Neural progenitor cell (in vitro differentiated cells): ENCODE measurements around the gene KRTAP10-4. TPM values are rescaled to one million over a fixed set of nuclear protein-coding genes. Genes with fewer than 3 reads are reported as not detected.
A peak's percentile ranks its signal among the peaks of the same experiment; 100 is the strongest.

ENCODE experiments used
- DNase-seq: peaks from one replicate; pipeline ENCODE4 v3.0.0-alpha.2; 2016; ENCODE audit warnings: low spot score
- H2AFZ ChIP-seq: fragments of 200-600 bp; sonication (generic); replicated peaks from 2 replicates; pipeline ENCODE4 v1.6.1; 2016; ENCODE audit warnings: antibody characterized with exemption
- H3F3A ChIP-seq: fragments of 200-600 bp; sonication (generic); 2 replicates; pipeline ENCODE4 v1.6.1; 2016; ENCODE audit warnings: antibody characterized with exemption, low read depth
- H3K27ac ChIP-seq: fragments of 200-600 bp; sonication (generic); 2 replicates; pipeline ENCODE4 v1.5.1; 2016; ENCODE audit warnings: mild to moderate bottlenecking
- H3K27me3 ChIP-seq: fragments of 200-600 bp; sonication (generic); 2 replicates; pipeline ENCODE4 v1.6.1; 2016; ENCODE audit warnings: mild to moderate bottlenecking, moderate library complexity
- H3K36me3 ChIP-seq: fragments of 200-600 bp; sonication (generic); 2 replicates; pipeline ENCODE4 v1.5.1; 2016
- H3K4me1 ChIP-seq: fragments of 200-600 bp; sonication (generic); 2 replicates; pipeline ENCODE4 v1.6.1; 2016; ENCODE audit warnings: mixed run types
- H3K4me2 ChIP-seq: fragments of 200-600 bp; sonication (generic); 2 replicates; pipeline ENCODE4 v1.6.1; 2016
- H3K4me3 ChIP-seq: fragments of 200-600 bp; sonication (generic); 2 replicates; pipeline ENCODE4 v1.5.1; 2016
- H3K79me2 ChIP-seq: fragments of 200-600 bp; sonication (generic); 2 replicates; pipeline ENCODE4 v1.6.1; 2016; ENCODE audit warnings: low read depth
- H3K9ac ChIP-seq: fragments of 200-600 bp; sonication (generic); 2 replicates; pipeline ENCODE4 v1.6.1; 2016
- H3K9me3 ChIP-seq: fragments of 200-600 bp; sonication (generic); 2 replicates; pipeline ENCODE4 v1.5.1; 2016; ENCODE audit warnings: low read depth
- H4K20me1 ChIP-seq: fragments of 200-600 bp; sonication (generic); 2 replicates; pipeline ENCODE4 v1.6.1; 2016; ENCODE audit warnings: low read depth
- H3K27ac Mint-ChIP-seq: 3 replicates; pipeline ENCODE4 v1.8.0; 2021; ENCODE audit warnings: mixed read lengths
- H3K27me3 Mint-ChIP-seq: 2 replicates; pipeline ENCODE4 v1.8.0; 2022; ENCODE audit warnings: low read depth, mild to moderate bottlenecking, inconsistent platforms, moderate library complexity, mixed read lengths; ENCODE audit not compliant: insufficient read depth
- H3K36me3 Mint-ChIP-seq: 3 replicates; pipeline ENCODE4 v1.8.0; 2021; ENCODE audit warnings: mixed read lengths
- H3K4me1 Mint-ChIP-seq: 3 replicates; pipeline ENCODE4 v1.8.0; 2021; ENCODE audit warnings: mixed read lengths
- H3K4me3 Mint-ChIP-seq: 3 replicates; pipeline ENCODE4 v1.8.0; 2021; ENCODE audit warnings: mild to moderate bottlenecking, moderate library complexity, mixed read lengths
- H3K9me3 Mint-ChIP-seq: 3 replicates; pipeline ENCODE4 v1.8.0; 2020; ENCODE audit warnings: mixed read lengths
- CTCF ChIP-seq: fragments of 200-600 bp; sonication (generic); IDR thresholded peaks from 2 replicates; pipeline ENCODE4 v1.5.1; 2017; ENCODE audit warnings: antibody characterized with exemption, mild to moderate bottlenecking
- EZH2 ChIP-seq: fragments of 200-600 bp; sonication (generic); IDR thresholded peaks from 2 replicates; pipeline ENCODE4 v1.6.1; 2017; ENCODE audit warnings: antibody characterized with exemption, mild to moderate bottlenecking, moderate library complexity
- EZH2phosphoT487 ChIP-seq: fragments of 200-600 bp; sonication (generic); IDR thresholded peaks from 2 replicates; pipeline ENCODE4 v1.6.1; 2017; ENCODE audit warnings: antibody characterized with exemption
- total RNA-seq: library from RNA; depleted of rRNA; stranded (reverse); fragments of >200 nt; gene quantifications from 2 replicates; pipeline ENCODE4 v1.2.3, GENCODE V29; 2015; ENCODE audit warnings: low replicate concordance

The KRTAP10-4 gene
- total RNA-seq, 1 donor from 2014 or later, result not detected

DNA sequence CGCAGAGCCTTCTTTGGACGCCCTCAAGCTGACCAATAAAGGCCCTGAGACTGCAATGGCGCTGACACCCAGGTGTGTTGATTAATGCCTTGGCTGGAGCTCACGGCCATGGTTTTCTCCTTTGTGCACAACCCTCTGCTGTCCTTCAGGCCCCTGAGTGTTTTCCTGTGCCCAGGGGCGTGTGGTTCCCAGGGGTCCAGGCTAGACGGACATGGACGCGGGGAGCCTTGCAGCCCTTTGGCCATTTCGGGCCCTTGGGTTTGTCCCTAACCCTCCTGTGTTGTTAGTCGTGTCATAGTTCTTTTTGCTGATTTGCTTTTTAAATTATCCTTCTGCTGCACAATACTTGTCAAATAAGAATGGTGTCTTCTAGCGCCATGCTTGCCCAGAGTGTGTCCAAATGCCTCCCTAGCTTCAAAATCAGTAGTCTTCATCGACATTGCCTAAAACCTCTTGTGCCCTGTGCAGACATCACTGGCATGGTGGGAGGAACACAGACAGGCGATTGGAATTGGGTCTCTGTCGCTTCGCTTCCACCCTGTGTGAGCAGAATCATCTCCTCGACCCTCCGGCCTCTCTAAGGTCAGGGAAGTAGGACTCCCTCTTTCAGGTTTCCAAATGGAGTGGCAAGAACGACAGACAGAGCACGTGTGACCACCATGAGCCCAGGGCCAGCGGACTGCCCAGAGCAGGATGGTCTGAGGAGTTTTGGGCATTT lies 1.9 kb downstream of the KRTAP10-4 start:
- H3K9me3 Mint-ChIP-seq, result peaks cover 43% of the 10 kb centered on the region
- no peaks in the 10 kb centered on the region for H3K36me3 Mint-ChIP-seq
- no peaks in the 10 kb centered on the region for H3K36me3 ChIP-seq
- H4K20me1 ChIP-seq, result no peaks in the 10 kb centered on the region
- H3K27ac ChIP-seq, result no peak overlapping the region
- H3K4me1 Mint-ChIP-seq, result peaks cover 2% of the 10 kb centered on the region
- H3K79me2 ChIP-seq, result no peaks in the 10 kb centered on the region
- H3K4me3 ChIP-seq, result no peak overlapping the region
- peak overlapping the region; percentile 1 for H3K27ac Mint-ChIP-seq
- H3K4me2 ChIP-seq, result no peak overlapping the region
- H3K4me3 Mint-ChIP-seq, result peak overlapping the region; percentile 55
- H3K9me3 ChIP-seq, result peaks cover 3% of the 10 kb centered on the region
- DNase-seq, result no peak
- TF ChIP-seq EZH2, result no peak
- no peak for TF ChIP-seq EZH2phosphoT487
- TF ChIP-seq CTCF, result no peak
- H3K9ac ChIP-seq, result no peak overlapping the region
- H3K4me1 ChIP-seq, result no peaks in the 10 kb centered on the region
- no peaks in the 10 kb centered on the region for H3K27me3 ChIP-seq
- no peaks in the 10 kb centered on the region for H3F3A ChIP-seq
- peaks cover 8% of the 10 kb centered on the region for H3K27me3 Mint-ChIP-seq
- no peak overlapping the region for H2AFZ ChIP-seq

DNA sequence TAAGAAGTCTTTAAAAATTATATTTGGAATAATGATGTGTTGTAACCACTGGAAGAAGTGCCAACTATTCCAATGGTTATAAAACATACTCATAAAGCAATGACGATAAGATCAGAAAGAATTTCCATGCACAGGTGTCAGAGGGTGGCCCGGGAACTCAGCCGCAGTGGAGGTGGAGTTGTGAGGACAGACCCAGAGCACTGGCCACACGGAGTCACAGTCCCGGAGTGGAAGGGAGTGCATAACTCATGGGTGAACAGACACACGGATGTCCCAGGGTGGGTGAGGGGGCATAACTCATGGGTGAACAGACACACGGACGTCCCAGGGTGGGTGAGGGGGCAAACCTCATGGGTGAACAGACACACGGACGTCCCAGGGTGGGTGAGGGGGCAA lies 2.5 kb downstream of the KRTAP10-4 start:
- H3F3A ChIP-seq, result no peaks in the 10 kb centered on the region
- peaks cover 2% of the 10 kb centered on the region for H3K4me1 Mint-ChIP-seq
- H3K9me3 Mint-ChIP-seq, result peaks cover 42% of the 10 kb centered on the region

GRCh38 chr21:44578371-44579055 lies 5.0 kb downstream of the KRTAP10-4 start:
- Mint-ChIP-seq H3K27ac (no peak overlapping the region), H3K36me3 (no peaks in the 10 kb centered on the region), H3K9me3 (peaks cover 44% of the 10 kb centered on the region), H3K27me3 (peaks cover 4% of the 10 kb centered on the region), H3K4me1 (peaks cover 11% of the 10 kb centered on the region), H3K4me3 (no peak overlapping the region)
- TF ChIP-seq CTCF, result no peak
- no peak for TF ChIP-seq EZH2
- TF ChIP-seq EZH2phosphoT487, result no peak
- H3K27ac ChIP-seq, result no peak overlapping the region
- DNase-seq, result no peak
- H3K9ac ChIP-seq, result no peak overlapping the region
- no peak overlapping the region for H2AFZ ChIP-seq
- no peaks in the 10 kb centered on the region for H3K27me3 ChIP-seq
- no peak overlapping the region for H3K4me3 ChIP-seq
- no peaks in the 10 kb centered on the region for H4K20me1 ChIP-seq
- H3K4me2 ChIP-seq, result no peak overlapping the region
- no peaks in the 10 kb centered on the region for H3K79me2 ChIP-seq
- H3K9me3 ChIP-seq, result peaks cover 10% of the 10 kb centered on the region
- H3K4me1 ChIP-seq, result peaks cover 11% of the 10 kb centered on the region
- H3F3A ChIP-seq, result peaks cover 10% of the 10 kb centered on the region
- no peaks in the 10 kb centered on the region for H3K36me3 ChIP-seq

More for the DNA sequence above, 2.5 kb downstream of the KRTAP10-4 start:
- no peak for DNase-seq
- Histone ChIP-seq H3K9ac (no peak overlapping the region), H3K27me3 (no peaks in the 10 kb centered on the region), H3K36me3 (no peaks in the 10 kb centered on the region), H2AFZ (no peak overlapping the region), H3K4me1 (no peaks in the 10 kb centered on the region), H3K9me3 (peaks cover 3% of the 10 kb centered on the region), H3K27ac (no peak overlapping the region), H3K79me2 (no peaks in the 10 kb centered on the region), H3K4me3 (no peak overlapping the region), H4K20me1 (no peaks in the 10 kb centered on the region), H3K4me2 (no peak overlapping the region)
- no peak for TF ChIP-seq CTCF
- Mint-ChIP-seq H3K36me3 (no peaks in the 10 kb centered on the region), H3K4me3 (no peak overlapping the region), H3K27me3 (peaks cover 8% of the 10 kb centered on the region), H3K27ac (no peak overlapping the region)
